Measurements from ENCODE around the gene GTF2H1. TPM values are rescaled to one million over a fixed set of nuclear protein-coding genes. Genes with fewer than 3 reads are reported as not detected.

The GTF2H1 gene
- total RNA-seq, 2 donors from 2014 or later: 34.8 to 89.0 TPM

DNA sequence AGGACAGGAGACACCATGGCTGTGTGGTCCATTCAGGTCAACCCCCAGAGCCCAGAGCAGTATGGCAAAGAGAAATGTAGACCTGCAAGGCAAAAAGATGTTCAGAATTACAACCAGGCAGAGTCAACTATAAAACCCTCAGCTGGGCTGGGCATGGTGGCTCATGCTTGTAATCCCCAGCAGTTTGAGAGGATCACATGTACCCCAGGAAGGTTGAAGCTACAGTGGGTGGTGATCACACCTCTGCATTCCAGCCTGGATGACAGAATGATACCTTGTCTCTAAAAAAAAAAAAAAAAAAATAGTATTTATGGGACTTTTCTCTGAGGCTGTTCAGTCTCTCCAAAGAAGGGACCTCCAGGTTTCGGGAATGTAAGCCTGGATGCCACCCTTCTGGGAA, 53.6 kb downstream of the GTF2H1 start:
- no peak overlapping the region for H3K4me3 ChIP-seq
- no peak for DNase-seq (ENCODE audit: low spot score)
- intact Hi-C loops (cut with DNase I): no loop called here
- H3K9me3 ChIP-seq: no peaks in the 10 kb centered on the region
- no peaks in the 10 kb centered on the region for H3K4me1 ChIP-seq (replicated peaks)
- no peak overlapping the region for H3K27ac ChIP-seq
- TF ChIP-seq POLR2AphosphoS5 (IDR thresholded peaks at IDR 0.05) (no peak), POLR2A (IDR thresholded peaks at IDR 0.05) (no peak)
- TF ChIP-seq, protein P1, sequence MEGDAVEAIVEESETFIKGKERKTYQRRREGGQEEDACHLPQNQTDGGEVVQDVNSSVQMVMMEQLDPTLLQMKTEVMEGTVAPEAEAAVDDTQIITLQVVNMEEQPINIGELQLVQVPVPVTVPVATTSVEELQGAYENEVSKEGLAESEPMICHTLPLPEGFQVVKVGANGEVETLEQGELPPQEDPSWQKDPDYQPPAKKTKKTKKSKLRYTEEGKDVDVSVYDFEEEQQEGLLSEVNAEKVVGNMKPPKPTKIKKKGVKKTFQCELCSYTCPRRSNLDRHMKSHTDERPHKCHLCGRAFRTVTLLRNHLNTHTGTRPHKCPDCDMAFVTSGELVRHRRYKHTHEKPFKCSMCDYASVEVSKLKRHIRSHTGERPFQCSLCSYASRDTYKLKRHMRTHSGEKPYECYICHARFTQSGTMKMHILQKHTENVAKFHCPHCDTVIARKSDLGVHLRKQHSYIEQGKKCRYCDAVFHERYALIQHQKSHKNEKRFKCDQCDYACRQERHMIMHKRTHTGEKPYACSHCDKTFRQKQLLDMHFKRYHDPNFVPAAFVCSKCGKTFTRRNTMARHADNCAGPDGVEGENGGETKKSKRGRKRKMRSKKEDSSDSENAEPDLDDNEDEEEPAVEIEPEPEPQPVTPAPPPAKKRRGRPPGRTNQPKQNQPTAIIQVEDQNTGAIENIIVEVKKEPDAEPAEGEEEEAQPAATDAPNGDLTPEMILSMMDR (IDR thresholded peaks at IDR 0.05): no peak
- 100% methylated on average over 1 of the region's 1 CpG for WGBS
- no peaks in the 10 kb centered on the region for H3K27me3 ChIP-seq (replicated peaks; ENCODE audit: insufficient read depth)
- no peaks in the 10 kb centered on the region for H3K36me3 ChIP-seq

DNA sequence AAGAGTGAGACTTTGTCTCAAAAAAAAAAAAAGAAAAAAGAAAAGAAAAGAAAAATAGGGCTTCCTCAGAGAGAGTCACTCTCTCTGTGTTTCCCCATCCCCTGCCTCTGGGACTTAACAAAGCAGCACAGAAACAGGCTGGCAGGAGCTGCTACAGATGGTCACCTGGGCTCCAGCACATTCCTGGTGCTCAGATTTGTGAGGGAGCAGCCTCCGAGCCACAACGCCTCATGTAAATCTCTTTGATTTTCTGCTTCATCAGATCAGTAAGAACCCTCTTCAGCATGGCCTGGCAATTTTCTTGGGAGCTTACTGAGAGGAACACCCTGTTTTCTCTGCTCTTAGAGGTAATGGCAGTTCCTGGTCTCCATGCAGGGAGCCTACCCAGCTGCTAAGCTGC, 56.8 kb downstream of the GTF2H1 start:
- intact Hi-C loops (cut with DNase I): no loop called here

DNA sequence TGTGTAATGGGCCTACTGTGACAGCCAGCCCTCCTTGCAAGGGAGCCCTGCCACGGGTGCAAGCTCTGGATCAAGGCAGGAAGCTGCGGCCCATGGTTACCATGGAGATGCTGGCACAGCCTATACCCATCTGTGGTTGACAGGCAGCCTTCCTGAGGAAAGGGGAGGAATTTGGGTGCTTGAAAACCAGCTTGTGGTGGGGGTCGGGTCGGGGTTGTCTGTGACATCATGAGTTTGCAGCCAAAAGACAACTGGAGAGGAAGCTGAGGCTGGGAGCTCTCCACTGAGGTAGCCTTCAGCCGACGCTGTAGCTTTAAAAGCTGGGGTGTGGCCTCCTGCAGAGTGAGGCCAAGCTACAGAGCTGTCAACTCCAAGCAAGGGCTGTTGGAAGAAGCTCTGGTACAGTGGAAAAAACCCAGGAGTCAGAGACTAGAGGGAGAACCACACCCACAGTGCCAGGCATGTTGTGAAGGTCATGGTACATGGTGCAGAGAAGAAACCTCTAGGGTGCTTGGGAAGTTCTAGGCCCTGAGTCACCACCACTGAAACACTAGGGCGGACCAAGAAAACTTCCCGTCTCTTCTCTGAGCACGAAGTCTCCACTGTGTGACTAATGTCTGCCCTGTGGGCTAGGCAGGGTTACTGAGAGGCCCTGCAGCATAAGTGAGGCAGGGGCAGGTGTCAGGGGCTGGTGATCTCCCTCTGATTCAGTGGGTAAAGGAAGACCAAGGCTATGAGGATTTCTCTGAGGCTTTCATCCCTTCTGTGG, 61.2 kb downstream of the GTF2H1 start:
- WGBS: 24% methylated on average over 9 of the region's 9 CpGs
- no peak overlapping the region for H3K4me3 ChIP-seq

More for the DNA sequence above, 56.8 kb downstream of the GTF2H1 start:
- no peak overlapping the region for H3K27ac ChIP-seq
- H3K4me3 ChIP-seq: no peak overlapping the region
- H3K4me1 ChIP-seq (replicated peaks): peaks cover 4% of the 10 kb centered on the region
- DNase-seq (ENCODE audit: low spot score): no peak
- no peaks in the 10 kb centered on the region for H3K27me3 ChIP-seq (replicated peaks; ENCODE audit: insufficient read depth)
- no peaks in the 10 kb centered on the region for H3K9me3 ChIP-seq
- TF ChIP-seq POLR2A (IDR thresholded peaks at IDR 0.05) (no peak), POLR2AphosphoS5 (IDR thresholded peaks at IDR 0.05) (no peak)
- TF ChIP-seq, protein P1 (IDR thresholded peaks at IDR 0.05): no peak
- no peaks in the 10 kb centered on the region for H3K36me3 ChIP-seq
- WGBS: 42% methylated on average over 2 of the region's 2 CpGs

GRCh38 chr11:18384157-18384641, 61.8 kb downstream of the GTF2H1 start:
- peaks cover 7% of the 10 kb centered on the region for H3K4me1 ChIP-seq (replicated peaks)
- H3K36me3 ChIP-seq: no peaks in the 10 kb centered on the region
- no peak overlapping the region for H3K4me3 ChIP-seq
- TF ChIP-seq POLR2A (IDR thresholded peaks at IDR 0.05) (no peak), POLR2AphosphoS5 (IDR thresholded peaks at IDR 0.05) (peak; percentile 78)
- 29% methylated on average over 3 of the region's 3 CpGs for WGBS
- DNase-seq (ENCODE audit: low spot score): peak; percentile 77
- H3K9me3 ChIP-seq: no peaks in the 10 kb centered on the region
- intact Hi-C loops (cut with DNase I): no loop called here
- H3K27ac ChIP-seq: peak overlapping the region; percentile 83 to 91
- no peaks in the 10 kb centered on the region for H3K27me3 ChIP-seq (replicated peaks; ENCODE audit: insufficient read depth)

More for the DNA sequence above, 61.2 kb downstream of the GTF2H1 start:
- no peaks in the 10 kb centered on the region for H3K36me3 ChIP-seq
- peaks cover 7% of the 10 kb centered on the region for H3K4me1 ChIP-seq (replicated peaks)
- no peaks in the 10 kb centered on the region for H3K9me3 ChIP-seq
- DNase-seq (ENCODE audit: low spot score): peak; percentile 49
- TF ChIP-seq POLR2A (IDR thresholded peaks at IDR 0.05) (no peak), POLR2AphosphoS5 (IDR thresholded peaks at IDR 0.05) (peak; percentile 39)
- TF ChIP-seq, protein P1 (IDR thresholded peaks at IDR 0.05): no peak
- no peaks in the 10 kb centered on the region for H3K27me3 ChIP-seq (replicated peaks; ENCODE audit: insufficient read depth)
- H3K27ac ChIP-seq: peak overlapping the region; percentile 83 to 91
- intact Hi-C loops (cut with DNase I): no loop called here

GRCh38 chr11:18390088-18390487, 67.7 kb downstream of the GTF2H1 start:
- Histone ChIP-seq H3K27ac (no peak overlapping the region), H3K27me3 (replicated peaks; ENCODE audit: insufficient read depth) (no peaks in the 10 kb centered on the region), H3K9me3 (no peaks in the 10 kb centered on the region), H3K4me3 (no peak overlapping the region), H3K36me3 (no peaks in the 10 kb centered on the region), H3K4me1 (replicated peaks) (no peaks in the 10 kb centered on the region)
- 92% methylated on average over 3 of the region's 3 CpGs for WGBS
- TF ChIP-seq, protein P1 (IDR thresholded peaks at IDR 0.05): no peak
- TF ChIP-seq POLR2A (IDR thresholded peaks at IDR 0.05): no peak
- no peak for TF ChIP-seq POLR2AphosphoS5 (IDR thresholded peaks at IDR 0.05)
- intact Hi-C loops (cut with DNase I): loop anchor here (5.0 kb wide), 1 partner anchor 137 kb away; the partner anchor contains the start of gene TSG101
- DNase-seq (ENCODE audit: low spot score): no peak
